ENCODE data around the gene SLC22A17. TPM values are rescaled to one million over a fixed set of nuclear protein-coding genes. Genes with fewer than 3 reads are reported as not detected.

Gene SLC22A17
- total and polyA plus RNA-seq, 2 of the 13 experiments (the other 11 are each of a cell fraction or from before 2014, with no cell fraction given): 0.95 to 1.1 TPM

DNA sequence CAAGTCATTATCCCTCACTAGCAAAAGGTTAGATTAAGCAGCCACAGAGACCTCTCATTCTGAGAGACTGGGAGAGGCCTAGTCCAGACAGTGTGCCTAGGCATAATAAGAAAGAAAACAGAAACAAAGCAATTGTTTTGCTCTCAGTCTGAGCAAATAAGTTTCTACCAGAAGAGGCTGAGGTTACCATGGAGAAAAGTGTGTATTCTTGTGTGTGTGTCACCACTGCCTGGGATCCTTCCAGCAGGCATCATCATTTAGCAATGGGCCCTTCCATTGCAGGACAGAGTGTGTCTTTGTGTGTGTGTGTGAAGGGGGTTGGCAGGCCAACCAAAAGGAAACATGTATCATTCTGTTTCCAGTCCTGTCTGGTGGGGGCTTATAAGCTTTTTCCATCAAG is 8.6 kb upstream of the SLC22A17 start:
- BruUV-seq (replicated peaks): no TSS peak
- Histone ChIP-seq H3K9ac (ENCODE audit: insufficient read depth, low read depth, low read length) (no peak overlapping the region), H3K79me2 (ENCODE audit: insufficient read depth, low read length) (no peaks in the 10 kb centered on the region), H3K4me3 (replicated peaks in 1 of 3; ENCODE audit: insufficient read depth in 1 of 3, low read depth in 2 of 3, low read length in 3 of 3) (no peak overlapping the region), H3K27ac (ENCODE audit: extremely low read length, insufficient read depth, low read length) (no peak overlapping the region), H3K27me3 (ENCODE audit: control insufficient read depth in 1 of 2, insufficient read depth in 2 of 2, low read length in 2 of 2) (peaks cover 51 to 92% of the 10 kb centered on the region in 2 experiments), H3K9me3 (ENCODE audit: low read length) (no peaks in the 10 kb centered on the region), H3K36me3 (replicated peaks in 1 of 2; ENCODE audit: control insufficient read depth in 1 of 2, insufficient read depth in 2 of 2, low read length in 2 of 2) (no peaks in the 10 kb centered on the region), H3K4me1 (ENCODE audit: insufficient read depth, low read length) (peaks cover 30% of the 10 kb centered on the region), H2AFZ (ENCODE audit: low read length) (no peak overlapping the region), H4K20me1 (ENCODE audit: insufficient read depth, low read length) (no peaks in the 10 kb centered on the region), H3K4me2 (ENCODE audit: low read depth, low read length) (no peak overlapping the region)
- FAIRE-seq (no peak), DNase-seq (ENCODE audit: low spot score) (no peak), ATAC-seq (no peak)
- in situ Hi-C loops (cut with HindIII; ENCODE audit: extremely low pct_ligation_motif_present, low pct_unique_long_range_greater_than_20kb): no loop called here
- POLR2A ChIA-PET: no interaction called here
- no peak for TF ChIP-seq MTA1 (CRISPR knock-in tag; IDR thresholded peaks at IDR 0.05; ENCODE audit: borderline replicate concordance)
- no peak for TF ChIP-seq KAT7 (CRISPR knock-in tag; IDR thresholded peaks at IDR 0.05; ENCODE audit: borderline replicate concordance)
- TF ChIP-seq NR2F1 (CRISPR knock-in tag; IDR thresholded peaks at IDR 0.05): no peak
- peak; percentile 7; the same call in 1 of the 2 replicates for TF ChIP-seq SMC3 (IDR thresholded peaks at IDR 0.05; ENCODE audit: low read length)
- CTCF ChIA-PET (ENCODE audit: low intra/inter-chr PET ratio, low total read pairs): interaction anchor here (1.8 to 1.9 kb wide), 2 partner anchors 33 to 96 kb away, joined by 7 to 8 read pairs; no protein-coding TSS in a partner anchor
- intact Hi-C loops (cut with micrococcal nuclease; ENCODE audit: unreplicated experiment): loop anchor here (2.0 kb wide), 1 partner anchor 33 kb away; no protein-coding TSS in a partner anchor

GRCh38 chr14:23360496-23360895 is 7.8 kb upstream of the SLC22A17 start:
- peak; percentile 54 for DNase-seq (ENCODE audit: low spot score)
- peak; percentile 70 for ATAC-seq
- no peak overlapping the region for H3K27ac ChIP-seq (ENCODE audit: extremely low read length, insufficient read depth, low read length)
- no peak overlapping the region for H3K9ac ChIP-seq (ENCODE audit: insufficient read depth, low read depth, low read length)
- no peak overlapping the region for H2AFZ ChIP-seq (ENCODE audit: low read length)
- H3K9me3 ChIP-seq (ENCODE audit: low read length): no peaks in the 10 kb centered on the region
- FAIRE-seq: no peak
- H3K4me1 ChIP-seq (ENCODE audit: insufficient read depth, low read length): peaks cover 30% of the 10 kb centered on the region
- WGBS (ENCODE audit: low lambda C conversion rate): 15% methylated on average over 11 of the region's 11 CpGs
- H4K20me1 ChIP-seq (ENCODE audit: insufficient read depth, low read length): no peaks in the 10 kb centered on the region
- CTCF ChIA-PET (ENCODE audit: low intra/inter-chr PET ratio, low total read pairs): interaction anchor here (1.7 to 1.8 kb wide), 2 partner anchors 33 to 95 kb away, joined by 5 to 7 read pairs; no protein-coding TSS in a partner anchor
- H3K4me2 ChIP-seq (ENCODE audit: low read depth, low read length): no peak overlapping the region
- H3K36me3 ChIP-seq (replicated peaks in 1 of 2; ENCODE audit: control insufficient read depth in 1 of 2, insufficient read depth in 2 of 2, low read length in 2 of 2): no peaks in the 10 kb centered on the region
- H3K79me2 ChIP-seq (ENCODE audit: insufficient read depth, low read length): no peaks in the 10 kb centered on the region
- peaks cover 50 to 93% of the 10 kb centered on the region in 2 experiments for H3K27me3 ChIP-seq (ENCODE audit: control insufficient read depth in 1 of 2, insufficient read depth in 2 of 2, low read length in 2 of 2)
- in situ Hi-C loops (cut with HindIII; ENCODE audit: extremely low pct_ligation_motif_present, low pct_unique_long_range_greater_than_20kb): no loop called here
- no TSS peak for BruUV-seq (replicated peaks)
- intact Hi-C loops (cut with micrococcal nuclease; ENCODE audit: unreplicated experiment): loop anchor here (2.0 kb wide), 1 partner anchor 32 kb away; no protein-coding TSS in a partner anchor
- H3K4me3 ChIP-seq (replicated peaks in 1 of 3; ENCODE audit: insufficient read depth in 1 of 3, low read depth in 2 of 3, low read length in 3 of 3): no peak overlapping the region
- POLR2A ChIA-PET: interaction anchor here (0.6 to 1.6 kb wide), 3 partner anchors 20 to 39 kb away, joined by 3 to 11 read pairs (median 3); partner anchors contain the start of gene PABPN1
- TF ChIP-seq, protein P1, sequence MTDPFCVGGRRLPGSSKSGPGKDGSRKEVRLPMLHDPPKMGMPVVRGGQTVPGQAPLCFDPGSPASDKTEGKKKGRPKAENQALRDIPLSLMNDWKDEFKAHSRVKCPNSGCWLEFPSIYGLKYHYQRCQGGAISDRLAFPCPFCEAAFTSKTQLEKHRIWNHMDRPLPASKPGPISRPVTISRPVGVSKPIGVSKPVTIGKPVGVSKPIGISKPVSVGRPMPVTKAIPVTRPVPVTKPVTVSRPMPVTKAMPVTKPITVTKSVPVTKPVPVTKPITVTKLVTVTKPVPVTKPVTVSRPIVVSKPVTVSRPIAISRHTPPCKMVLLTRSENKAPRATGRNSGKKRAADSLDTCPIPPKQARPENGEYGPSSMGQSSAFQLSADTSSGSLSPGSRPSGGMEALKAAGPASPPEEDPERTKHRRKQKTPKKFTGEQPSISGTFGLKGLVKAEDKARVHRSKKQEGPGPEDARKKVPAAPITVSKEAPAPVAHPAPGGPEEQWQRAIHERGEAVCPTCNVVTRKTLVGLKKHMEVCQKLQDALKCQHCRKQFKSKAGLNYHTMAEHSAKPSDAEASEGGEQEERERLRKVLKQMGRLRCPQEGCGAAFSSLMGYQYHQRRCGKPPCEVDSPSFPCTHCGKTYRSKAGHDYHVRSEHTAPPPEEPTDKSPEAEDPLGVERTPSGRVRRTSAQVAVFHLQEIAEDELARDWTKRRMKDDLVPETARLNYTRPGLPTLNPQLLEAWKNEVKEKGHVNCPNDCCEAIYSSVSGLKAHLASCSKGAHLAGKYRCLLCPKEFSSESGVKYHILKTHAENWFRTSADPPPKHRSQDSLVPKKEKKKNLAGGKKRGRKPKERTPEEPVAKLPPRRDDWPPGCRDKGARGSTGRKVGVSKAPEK (CRISPR knock-in tag; IDR thresholded peaks at IDR 0.05; ENCODE audit: borderline replicate concordance): peak; percentile 84; the same call in 1 of the 2 replicates
- TF ChIP-seq ZNF512 (CRISPR knock-in tag; IDR thresholded peaks at IDR 0.05): no peak
- TF ChIP-seq SSRP1 (CRISPR knock-in tag; IDR thresholded peaks at IDR 0.05): no peak
- TF ChIP-seq HNRNPUL1 (IDR thresholded peaks at IDR 0.05; ENCODE audit: low read depth, low read length): no peak
